Astrocyte (in vitro differentiated cells and primary cell): ENCODE data around the gene DOCK2. TPM values are rescaled to one million over a fixed set of nuclear protein-coding genes. Genes with fewer than 3 reads are reported as not detected.

Source experiments
- DNase-seq: peaks from one replicate; pipeline ENCODE4 v3.0.0-alpha.2; 2010; ENCODE audit warnings: low read depth
- FAIRE-seq: peaks from 2 replicates; lab custom pipeline; 2011; peaks lifted over from hg19 to GRCh38; lab: Jason Lieb, UNC
- H2AFZ ChIP-seq: 2 replicates; pipeline ENCODE4 v1.6.0; 2012; ENCODE audit warnings: low read depth, low read length, inconsistent platforms
- H3K27ac ChIP-seq: 2 replicates; pipeline ENCODE4 v1.5.1; 2011; ENCODE audit warnings: low read depth, low read length, inconsistent platforms
- H3K27me3 ChIP-seq: 2 replicates; pipeline ENCODE4 v1.6.0; 2011; ENCODE audit warnings: low read length, inconsistent platforms; ENCODE audit not compliant: insufficient read depth
- H3K36me3 ChIP-seq: 2 replicates; pipeline ENCODE4 v1.5.1; 2011; ENCODE audit warnings: low read length, inconsistent platforms; ENCODE audit not compliant: insufficient read depth
- H3K4me1 ChIP-seq: 2 replicates; pipeline ENCODE4 v1.5.1; 2011; ENCODE audit warnings: low read length, inconsistent platforms; ENCODE audit not compliant: insufficient read depth
- H3K4me2 ChIP-seq: 2 replicates; pipeline ENCODE4 v1.6.0; 2012; ENCODE audit warnings: low read length, inconsistent platforms
- H3K4me3 ChIP-seq: 2 replicates; pipeline ENCODE4 v1.5.1; 2011; ENCODE audit warnings: low read depth, mild to moderate bottlenecking, low read length, inconsistent platforms; ENCODE audit not compliant: insufficient read depth
- H3K79me2 ChIP-seq: 2 replicates; pipeline ENCODE4 v1.6.0; 2012; ENCODE audit warnings: mild to moderate bottlenecking, low read length, inconsistent platforms; ENCODE audit not compliant: insufficient read depth
- H3K9ac ChIP-seq: 2 replicates; pipeline ENCODE4 v1.6.0; 2012; ENCODE audit warnings: mild to moderate bottlenecking, low read length, inconsistent platforms
- H3K9me3 ChIP-seq: 2 replicates; pipeline ENCODE4 v1.5.1; 2012; ENCODE audit warnings: low read depth, mild to moderate bottlenecking, low read length, inconsistent platforms; ENCODE audit not compliant: insufficient read depth
- H4K20me1 ChIP-seq: 2 replicates; pipeline ENCODE4 v1.6.0; 2012; ENCODE audit warnings: low read length, inconsistent platforms; ENCODE audit not compliant: insufficient read depth
- H3K27ac Mint-ChIP-seq: one replicate; pipeline ENCODE4 v1.8.0; 2021; ENCODE audit warnings: mild to moderate bottlenecking, mixed read lengths; ENCODE audit not compliant: unreplicated experiment
- H3K27me3 Mint-ChIP-seq: one replicate; pipeline ENCODE4 v1.8.0; 2021; ENCODE audit warnings: low read depth, mixed read lengths; ENCODE audit not compliant: unreplicated experiment
- H3K36me3 Mint-ChIP-seq: one replicate; pipeline ENCODE4 v1.8.0; 2021; ENCODE audit warnings: low read depth, mixed read lengths; ENCODE audit not compliant: unreplicated experiment
- H3K4me1 Mint-ChIP-seq: one replicate; pipeline ENCODE4 v1.8.0; 2021; ENCODE audit warnings: low read depth, mixed read lengths; ENCODE audit not compliant: unreplicated experiment
- H3K4me3 Mint-ChIP-seq: one replicate; pipeline ENCODE4 v1.8.0; 2021; ENCODE audit warnings: mild to moderate bottlenecking, moderate library complexity, mixed read lengths; ENCODE audit not compliant: unreplicated experiment
- H3K9me3 Mint-ChIP-seq: one replicate; pipeline ENCODE4 v1.8.0; 2021; ENCODE audit warnings: mild to moderate bottlenecking, mixed read lengths; ENCODE audit not compliant: unreplicated experiment
- CTCF ChIP-seq: IDR thresholded peaks from 2 replicates; pipeline ENCODE4 v1.5.1; 2011; ENCODE audit warnings: low read depth, mild to moderate bottlenecking, inconsistent platforms, low read length, moderate library complexity; ENCODE audit not compliant: insufficient read depth
- EZH2 ChIP-seq: IDR thresholded peaks from 2 replicates; pipeline ENCODE4 v1.6.1; 2012; ENCODE audit warnings: mild to moderate bottlenecking, low read length, inconsistent platforms; ENCODE audit not compliant: insufficient read depth
- total RNA-seq: library from RNA; stranded (reverse); gene quantifications from 2 replicates; pipeline ENCODE4 v1.2.1, GENCODE V29; 2021

DOCK2 gene
- total RNA-seq, 1 donor from 2014 or later: 0.66 TPM

GRCh38 chr5:170039830-170040229, 402.8 kb downstream of the DOCK2 start:
- H3K36me3 Mint-ChIP-seq: no peaks in the 10 kb centered on the region
- Histone ChIP-seq H3K9me3 (no peaks in the 10 kb centered on the region), H3K27ac (no peak overlapping the region), H3K4me2 (no peak overlapping the region), H3K9ac (no peak overlapping the region), H3K4me3 (no peak overlapping the region), H4K20me1 (no peaks in the 10 kb centered on the region), H3K4me1 (no peaks in the 10 kb centered on the region), H3K36me3 (no peaks in the 10 kb centered on the region), H2AFZ (no peak overlapping the region), H3K27me3 (peaks cover 2% of the 10 kb centered on the region), H3K79me2 (no peaks in the 10 kb centered on the region)
- peaks cover 22% of the 10 kb centered on the region for H3K27me3 Mint-ChIP-seq
- no peak for FAIRE-seq
- no peak overlapping the region for H3K27ac Mint-ChIP-seq
- no peak overlapping the region for H3K4me3 Mint-ChIP-seq
- TF ChIP-seq EZH2 (no peak), CTCF (no peak)
- H3K4me1 Mint-ChIP-seq: no peaks in the 10 kb centered on the region
- no peaks in the 10 kb centered on the region for H3K9me3 Mint-ChIP-seq
- no peak for DNase-seq

- Histone ChIP-seq H4K20me1 (no peaks in the 10 kb centered on the region), H3K36me3 (no peaks in the 10 kb centered on the region), H3K4me3 (no peak overlapping the region), H3K79me2 (no peaks in the 10 kb centered on the region), H3K27ac (no peak overlapping the region), H3K4me1 (no peaks in the 10 kb centered on the region), H3K4me2 (no peak overlapping the region), H2AFZ (no peak overlapping the region), H3K27me3 (no peaks in the 10 kb centered on the region), H3K9me3 (no peaks in the 10 kb centered on the region), H3K9ac (no peak overlapping the region)
- no peak for DNase-seq
- no peak for FAIRE-seq
- H3K27me3 Mint-ChIP-seq: peaks cover 18% of the 10 kb centered on the region
- no peaks in the 10 kb centered on the region for H3K36me3 Mint-ChIP-seq
- no peak overlapping the region for H3K4me3 Mint-ChIP-seq
- TF ChIP-seq CTCF: no peak
- TF ChIP-seq EZH2: no peak
- no peaks in the 10 kb centered on the region for H3K4me1 Mint-ChIP-seq
- H3K9me3 Mint-ChIP-seq: peaks cover 1% of the 10 kb centered on the region
- no peak overlapping the region for H3K27ac Mint-ChIP-seq
Observed at GRCh38 chr5:170046241-170046640, 409.2 kb downstream of the DOCK2 start.

- peaks cover 1% of the 10 kb centered on the region for H3K9me3 Mint-ChIP-seq
- no peak overlapping the region for H2AFZ ChIP-seq
- no peak overlapping the region for H3K4me3 Mint-ChIP-seq
- no peak overlapping the region for H3K9ac ChIP-seq
- TF ChIP-seq EZH2 (no peak), CTCF (no peak)
- H3K4me1 Mint-ChIP-seq: no peaks in the 10 kb centered on the region
- no peaks in the 10 kb centered on the region for H3K36me3 ChIP-seq
- no peak for DNase-seq
- FAIRE-seq: no peak
- no peak overlapping the region for H3K27ac Mint-ChIP-seq
- no peak overlapping the region for H3K4me2 ChIP-seq
- no peak overlapping the region for H3K27ac ChIP-seq
- no peaks in the 10 kb centered on the region for H3K79me2 ChIP-seq
- no peaks in the 10 kb centered on the region for H4K20me1 ChIP-seq
- peaks cover 2% of the 10 kb centered on the region for H3K27me3 ChIP-seq
- no peak overlapping the region for H3K4me3 ChIP-seq
- no peaks in the 10 kb centered on the region for H3K9me3 ChIP-seq
- H3K27me3 Mint-ChIP-seq: peaks cover 12% of the 10 kb centered on the region
- no peaks in the 10 kb centered on the region for H3K4me1 ChIP-seq
- no peaks in the 10 kb centered on the region for H3K36me3 Mint-ChIP-seq
Observed at GRCh38 chr5:170049713-170050112, 412.6 kb downstream of the DOCK2 start.
